Epithelial cell of prostate (primary cell): ENCODE data around the gene UBE2N.
A peak's percentile ranks its signal among the peaks of the same experiment; 100 is the strongest.
"Not testable (repeated sequence)": the region's sequence is repeated elsewhere in the genome, so short reads cannot be mapped to it uniquely, and the experiment has no call there.

Source experiments
- DNase-seq: peaks from one replicate; pipeline ENCODE4 v3.0.0-alpha.2; 2011; ENCODE audit warnings: low read depth, low spot score
- H3K27ac ChIP-seq: fragments of 450-650 bp; 2 replicates; pipeline ENCODE4 v1.5.1; 2017; ENCODE audit warnings: mild to moderate bottlenecking

Gene UBE2N

DNA sequence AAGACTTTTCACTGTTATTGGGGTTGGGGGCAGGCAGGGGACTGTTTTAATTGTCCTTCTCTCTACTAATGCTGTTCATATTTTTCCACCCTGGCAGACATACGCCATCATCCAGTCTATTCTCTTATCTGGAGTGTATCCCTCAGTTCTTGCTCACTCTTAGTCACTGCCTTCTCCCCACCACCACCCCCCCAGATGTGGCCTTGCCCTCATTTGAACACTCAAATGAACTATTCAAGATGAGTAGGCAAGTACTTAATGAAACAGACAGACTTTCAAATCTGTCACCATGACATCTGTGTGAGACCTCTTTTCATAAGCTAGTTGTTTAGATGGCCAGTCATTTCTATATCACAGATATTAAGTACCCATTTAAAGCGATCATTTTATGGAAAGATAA is 54.0 kb downstream of the UBE2N start:
- DNase-seq: no peak
- no peak overlapping the region for H3K27ac ChIP-seq

DNA sequence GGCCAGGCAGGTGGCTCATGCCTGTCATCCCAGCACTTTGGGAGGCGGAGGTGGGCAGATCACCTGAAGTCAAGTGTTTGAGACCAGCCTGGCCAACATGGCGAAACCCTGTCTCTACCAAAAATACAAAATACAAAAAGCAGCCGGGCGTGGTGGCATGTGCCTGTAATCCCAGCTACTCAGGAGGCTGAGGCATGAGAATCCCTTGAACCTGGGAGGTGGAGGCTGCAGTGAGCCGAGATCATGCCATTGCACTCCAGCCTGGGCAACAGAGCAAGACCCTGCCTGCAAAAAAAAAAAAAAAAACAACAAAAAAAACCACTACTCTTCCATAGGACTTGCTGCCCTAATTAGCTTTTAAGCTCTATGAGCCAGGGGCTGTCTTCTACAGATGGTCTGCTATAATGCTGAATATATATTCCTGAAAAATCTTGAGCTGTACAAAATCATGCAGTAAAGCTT is 59.7 kb downstream of the UBE2N start:
- H3K27ac ChIP-seq, DNase-seq: not testable (repeated sequence)

DNA sequence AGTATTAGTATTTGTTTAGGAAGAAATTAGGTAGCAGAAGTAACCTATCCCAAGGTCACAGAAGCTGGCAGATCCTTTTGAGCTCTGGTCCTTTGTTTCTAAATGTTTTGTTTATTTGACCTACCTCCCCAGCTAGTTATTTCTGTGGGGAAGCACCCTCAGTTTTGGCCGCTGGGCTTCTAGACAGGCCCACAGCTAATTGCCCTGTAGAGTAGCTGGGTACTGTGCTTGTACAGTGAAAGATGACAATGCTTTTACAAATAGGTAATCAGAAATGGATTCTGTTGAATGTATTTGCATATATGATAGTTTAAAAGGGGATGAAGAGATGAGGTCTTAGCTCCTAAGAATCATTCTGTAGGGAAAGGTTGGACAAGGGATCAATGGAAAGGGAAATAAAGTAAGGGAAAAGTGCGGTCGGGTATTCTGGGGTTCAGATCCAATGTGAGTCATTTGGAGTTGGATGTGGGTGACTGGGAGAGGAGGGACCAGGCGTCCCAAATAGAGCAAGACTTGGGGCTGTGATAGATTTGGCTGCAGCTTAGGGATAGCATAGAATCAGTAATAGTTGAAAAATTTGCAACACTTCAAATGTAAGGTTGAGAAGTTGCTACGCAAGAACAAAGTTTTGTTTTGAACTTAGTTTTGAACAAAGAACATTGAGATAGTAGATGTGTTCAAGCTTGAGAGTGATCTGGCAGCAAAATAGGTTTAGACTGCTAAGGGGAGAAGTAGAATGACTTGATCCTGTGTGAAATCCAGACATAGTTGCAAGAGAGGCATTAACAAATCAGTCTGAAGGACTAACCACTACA is 60.4 kb downstream of the UBE2N start:
- peak overlapping the region; percentile 76 for H3K27ac ChIP-seq
- DNase-seq: no peak

DNA sequence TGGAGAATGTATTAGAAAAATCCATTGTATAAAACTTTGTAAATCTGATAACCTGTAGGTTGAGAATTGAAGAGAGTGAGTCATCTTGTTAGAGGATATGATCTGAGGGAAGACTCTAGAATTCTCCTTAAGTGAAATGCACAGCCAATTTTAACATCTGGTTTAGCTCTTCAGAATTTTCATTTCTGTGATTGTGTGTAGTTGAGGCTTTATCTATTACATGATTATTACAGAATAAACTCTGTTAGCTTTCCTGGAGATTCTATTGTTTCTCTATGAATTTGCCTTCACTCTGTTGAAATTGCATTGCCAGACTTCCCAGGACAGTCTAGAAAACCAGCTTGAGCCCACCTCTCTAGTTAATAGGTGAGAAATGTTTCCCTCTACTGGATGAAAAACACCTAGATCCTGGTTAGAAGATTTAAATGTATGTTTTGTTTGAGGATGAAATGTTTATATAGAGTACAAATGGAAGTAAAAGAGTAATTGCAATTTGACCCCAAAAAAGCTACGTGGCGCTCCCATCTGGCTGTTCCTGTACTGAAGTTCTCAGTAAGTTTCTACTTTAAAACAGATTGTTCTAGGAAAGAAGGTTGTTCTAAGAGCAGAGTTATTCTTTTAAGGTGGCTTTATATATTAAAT is 61.1 kb downstream of the UBE2N start:
- DNase-seq: no peak
- H3K27ac ChIP-seq: peak overlapping the region; percentile 76

DNA sequence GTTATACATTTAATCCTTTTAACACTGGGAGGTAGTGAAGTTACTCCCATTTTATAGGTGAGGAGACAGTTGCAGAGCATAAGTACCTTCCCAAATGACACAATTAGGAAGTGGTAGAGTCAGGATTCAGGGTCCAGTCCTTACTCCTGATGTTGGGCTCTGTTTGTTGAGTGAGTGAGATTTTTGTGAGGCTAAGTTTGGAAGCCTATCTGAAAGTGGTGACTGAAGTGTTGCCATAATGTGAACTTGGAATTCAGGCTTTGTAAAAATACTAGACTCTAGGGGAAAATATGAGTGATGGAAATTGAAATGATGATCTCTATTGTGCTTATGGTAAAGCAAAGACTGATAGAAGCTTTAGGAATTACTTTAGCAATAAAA is 61.8 kb downstream of the UBE2N start:
- H3K27ac ChIP-seq: peak overlapping the region; percentile 76
- no peak for DNase-seq

DNA sequence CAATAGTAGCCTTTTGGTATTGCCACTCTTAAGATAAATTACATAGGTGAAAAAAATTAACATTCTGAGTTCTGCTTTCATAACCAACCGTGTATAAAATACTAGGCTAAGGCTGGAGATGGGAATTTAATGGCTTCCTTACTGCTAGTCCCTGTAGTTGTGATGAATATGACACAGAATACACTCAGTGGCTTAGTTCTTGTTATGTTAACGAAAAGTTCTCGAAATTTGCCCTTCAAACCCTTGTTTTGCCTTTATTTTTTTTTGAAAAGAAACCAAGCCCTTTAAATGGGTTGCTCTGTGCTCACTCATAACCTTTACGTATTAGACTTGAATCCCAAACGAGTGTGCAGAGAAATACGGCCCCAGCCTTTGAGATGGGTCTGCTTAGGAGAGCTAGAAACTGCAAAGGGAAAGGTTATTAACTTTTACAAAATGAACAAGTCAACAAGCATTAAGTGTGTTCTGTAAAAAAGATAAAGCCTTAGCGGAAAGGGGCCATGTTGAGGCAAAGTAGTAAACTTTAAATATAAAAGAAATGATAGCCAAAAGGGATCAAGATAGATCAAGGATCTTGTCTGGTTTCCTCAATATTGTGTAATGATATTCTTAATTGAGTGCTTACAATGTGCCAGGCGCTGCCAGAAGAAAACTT is 62.3 kb downstream of the UBE2N start:
- peak overlapping the region; percentile 76 for H3K27ac ChIP-seq
- no peak for DNase-seq

DNA sequence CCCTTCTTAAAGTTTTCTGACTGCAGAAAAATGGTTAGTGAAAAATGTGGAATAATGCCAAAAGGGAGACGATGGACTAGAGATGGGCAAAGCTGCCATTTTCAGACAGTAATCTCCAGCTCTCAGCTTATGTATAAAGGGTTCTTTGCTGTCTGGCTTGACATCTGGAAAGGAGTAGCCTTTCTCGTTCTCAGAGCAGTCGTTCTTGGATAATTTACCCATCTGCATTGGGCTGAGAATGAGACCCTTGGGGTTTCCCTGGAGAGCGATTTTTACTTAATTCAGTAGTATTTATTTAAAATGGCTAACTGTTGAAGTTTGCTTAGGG is 62.8 kb downstream of the UBE2N start:
- no peak for DNase-seq
- H3K27ac ChIP-seq: peak overlapping the region; percentile 76

DNA sequence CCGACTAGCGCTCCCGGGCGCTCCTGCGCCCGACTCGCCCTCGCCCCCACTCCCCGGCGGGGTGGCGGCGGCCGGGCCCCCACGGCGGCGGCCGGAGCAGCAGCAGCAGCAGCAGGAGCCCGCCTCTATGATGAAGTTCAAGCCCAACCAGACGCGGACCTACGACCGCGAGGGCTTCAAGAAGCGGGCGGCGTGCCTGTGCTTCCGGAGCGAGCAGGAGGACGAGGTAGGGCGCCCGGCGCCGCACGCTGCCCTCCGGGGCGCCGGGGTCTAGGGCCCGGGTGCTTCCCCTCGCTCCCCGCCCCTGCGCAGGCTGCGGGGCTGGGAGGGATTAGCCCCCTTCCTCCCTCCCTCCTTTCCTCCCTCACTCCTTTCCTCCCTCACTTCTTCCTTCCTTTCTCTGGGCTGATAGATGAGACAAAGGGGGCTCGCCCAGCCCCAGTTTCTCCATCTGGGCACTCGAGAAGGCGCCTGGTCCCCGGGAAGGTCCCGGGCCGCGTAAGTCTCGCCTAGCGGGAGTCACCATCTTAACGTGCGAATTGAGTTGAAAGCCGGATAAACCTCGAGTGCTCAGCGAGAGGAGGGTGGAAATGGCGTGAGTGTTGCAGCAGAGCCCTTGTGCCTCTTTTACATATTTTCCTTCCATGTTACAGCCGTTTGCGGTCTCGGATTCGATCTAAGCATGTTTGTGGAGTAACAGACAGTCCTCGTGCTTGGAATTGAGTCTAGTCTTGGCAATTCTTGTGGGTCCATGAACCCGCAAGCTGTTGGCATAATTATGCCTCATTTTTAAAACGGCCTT is 63.4 kb downstream of the UBE2N start:
- H3K27ac ChIP-seq: peak overlapping the region; percentile 76
- not testable (repeated sequence) for DNase-seq

DNA sequence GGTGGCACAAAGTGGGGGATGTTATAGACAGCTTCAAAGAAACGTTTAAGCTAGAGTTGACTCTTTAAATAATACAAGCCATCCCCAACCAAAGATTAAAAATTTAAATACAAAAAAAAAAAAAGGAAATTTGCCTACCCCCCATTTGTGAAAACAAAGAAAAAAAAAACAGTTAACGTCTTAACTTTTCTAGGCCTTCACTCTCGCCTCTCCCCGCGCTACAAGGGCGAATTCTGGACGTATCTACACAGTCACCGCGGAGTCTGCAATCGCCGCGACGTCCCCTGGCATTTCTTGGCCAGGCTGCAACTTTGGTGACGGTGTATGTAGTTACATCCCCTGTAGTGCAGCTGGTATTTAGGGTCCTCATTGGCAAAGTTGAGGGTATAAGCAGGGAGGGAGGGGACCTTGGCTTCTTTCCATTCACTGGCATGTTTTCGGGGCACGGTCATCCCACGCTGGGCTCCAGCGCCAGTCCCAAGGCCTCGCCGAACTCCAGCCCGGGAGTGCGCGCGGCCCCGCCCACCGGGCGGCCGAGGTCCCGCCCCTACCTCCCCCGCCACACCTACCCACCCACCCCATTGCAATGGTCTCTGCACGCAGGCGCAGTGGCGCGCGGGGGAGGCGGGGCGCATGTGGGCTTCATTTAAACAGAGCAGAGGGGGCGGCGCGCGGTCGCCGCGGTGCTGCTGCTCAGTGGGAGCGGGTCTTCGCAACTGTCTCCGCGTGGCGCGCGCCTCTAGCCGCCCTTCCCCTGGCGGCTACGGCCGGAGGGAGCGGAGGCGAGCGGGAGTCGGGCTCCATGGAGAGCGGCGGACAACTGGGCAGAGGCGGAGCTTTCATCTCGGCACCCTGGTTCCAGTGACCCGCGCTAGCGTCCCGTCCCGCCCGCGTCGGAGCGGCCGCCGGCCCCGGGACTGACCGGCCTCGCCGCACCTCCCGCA is 64.2 kb downstream of the UBE2N start, which contains the start of gene NUDT4:
Gene NUDT4, plus strand, starts transcription at position 674 of the 944 bp plus-strand sequence. CDS start 398 bp downstream, outside the sequence.
- peak within 1 kb of the TSS; percentile 76 for H3K27ac ChIP-seq
- peak; percentile 52 for DNase-seq

DNA sequence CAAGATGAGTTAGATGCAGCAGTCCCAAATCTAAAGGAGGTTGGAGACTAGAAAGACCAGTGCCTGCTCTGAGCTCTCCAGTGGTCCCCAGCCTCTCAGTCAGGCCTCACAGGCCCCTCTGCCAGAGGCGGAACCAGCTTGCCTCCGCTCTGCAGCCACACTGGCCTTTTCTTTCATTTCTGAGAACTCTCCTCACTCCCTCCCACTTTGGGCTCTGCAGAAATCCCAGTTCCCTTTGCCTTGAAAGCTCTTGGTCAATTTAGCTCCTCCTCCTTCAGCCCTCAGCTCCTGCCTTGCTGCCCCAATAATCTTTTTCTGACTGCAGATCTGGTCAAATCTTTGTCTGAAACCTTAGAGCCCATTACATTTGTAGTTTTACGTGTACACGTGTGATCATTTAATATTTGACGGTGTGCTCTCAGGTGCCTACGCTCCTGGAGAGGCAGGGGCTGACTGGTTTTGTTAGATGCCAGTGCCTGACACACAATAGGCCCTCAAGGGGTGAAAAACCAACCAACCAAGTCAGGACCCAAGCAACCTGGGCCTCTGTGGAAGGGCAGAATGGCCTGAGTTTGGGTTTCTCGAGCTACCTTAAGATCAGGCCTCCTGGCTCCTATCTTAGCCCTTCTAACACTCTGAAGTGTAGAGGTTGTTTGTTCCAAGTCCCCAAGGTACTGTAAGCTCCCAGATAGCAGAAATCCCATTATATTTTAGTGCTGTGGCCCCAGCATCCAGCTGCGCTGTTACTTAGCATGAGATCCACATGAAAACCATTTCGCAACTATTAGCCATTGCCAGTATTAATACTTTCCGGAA is 65.1 kb downstream of the UBE2N start:
- DNase-seq: no peak

DNA sequence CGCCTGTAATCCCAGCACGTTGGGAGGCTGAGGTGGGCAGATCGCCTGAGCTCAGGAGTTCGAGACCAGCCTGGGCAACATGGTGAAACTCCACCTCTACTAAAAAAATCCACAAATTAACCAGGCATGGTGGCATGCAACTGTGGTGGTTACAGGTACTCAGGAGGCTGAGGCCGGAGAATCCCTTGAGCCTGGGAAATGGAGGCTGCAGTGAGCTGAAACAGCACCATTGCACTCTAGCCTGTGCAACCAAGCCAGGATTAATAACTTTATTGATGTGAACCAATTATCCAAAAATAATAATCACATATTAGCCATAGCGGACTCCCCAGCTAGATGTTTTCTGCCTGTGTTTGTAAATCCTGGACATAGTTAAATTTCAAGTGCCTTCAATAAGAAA is 65.8 kb downstream of the UBE2N start:
- no peak overlapping the region for H3K27ac ChIP-seq
- DNase-seq: no peak

More for the DNA sequence above, 65.1 kb downstream of the UBE2N start:
- H3K27ac ChIP-seq: peak overlapping the region; percentile 76

DNA sequence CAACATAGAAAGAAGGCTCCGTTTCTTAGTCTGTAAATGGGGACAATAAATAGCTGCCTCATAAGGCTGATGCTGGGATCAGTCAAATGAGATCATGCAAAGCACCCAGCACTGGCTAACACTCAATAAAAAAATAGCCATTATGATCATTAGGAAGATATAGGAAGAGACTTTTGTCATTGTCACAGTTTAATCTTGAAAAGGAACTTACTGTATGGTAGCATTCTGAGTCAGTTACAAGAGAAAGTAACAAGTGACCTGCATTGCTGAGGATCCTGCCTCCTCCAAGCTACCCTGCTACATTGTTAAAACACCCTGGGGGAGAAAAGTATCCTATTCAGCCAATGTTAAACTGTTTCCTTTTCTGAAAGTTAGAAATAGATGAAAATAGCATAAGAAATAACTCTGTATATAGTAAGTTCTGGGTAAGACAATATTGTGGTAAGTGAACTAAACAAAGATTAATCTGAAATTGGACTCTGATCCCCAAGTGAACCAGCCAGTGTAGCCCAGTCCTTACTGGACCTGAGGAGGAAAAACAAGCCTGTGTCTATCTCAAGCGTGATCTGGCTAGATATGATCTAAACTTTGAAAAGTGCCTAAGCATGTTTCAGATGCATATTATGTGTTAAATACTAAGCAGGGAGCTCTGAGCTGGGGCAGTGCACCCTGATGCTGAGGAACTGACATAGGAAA is 67.6 kb downstream of the UBE2N start:
- no peak overlapping the region for H3K27ac ChIP-seq
- no peak for DNase-seq

DNA sequence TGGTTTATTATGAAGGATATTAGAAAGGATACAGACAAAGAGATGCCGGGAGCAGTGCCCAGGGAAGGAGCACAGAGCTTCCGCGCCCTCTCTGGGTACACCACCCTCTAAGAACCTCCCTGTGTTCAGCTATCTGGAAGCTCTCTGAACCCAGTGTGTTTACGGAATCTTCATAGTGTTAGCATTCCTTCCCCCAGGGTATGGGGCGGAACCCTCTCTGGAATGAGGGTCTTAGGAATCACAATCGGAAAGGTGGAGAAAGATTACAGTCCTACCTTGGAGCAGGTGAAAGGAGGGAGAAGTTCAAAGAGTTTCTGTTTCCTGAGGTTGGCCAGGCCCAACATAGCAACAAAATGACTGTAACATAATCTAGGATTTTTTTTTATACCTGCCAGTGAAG is 70.8 kb downstream of the UBE2N start:
- H3K27ac ChIP-seq: no peak overlapping the region
- DNase-seq: no peak

DNA sequence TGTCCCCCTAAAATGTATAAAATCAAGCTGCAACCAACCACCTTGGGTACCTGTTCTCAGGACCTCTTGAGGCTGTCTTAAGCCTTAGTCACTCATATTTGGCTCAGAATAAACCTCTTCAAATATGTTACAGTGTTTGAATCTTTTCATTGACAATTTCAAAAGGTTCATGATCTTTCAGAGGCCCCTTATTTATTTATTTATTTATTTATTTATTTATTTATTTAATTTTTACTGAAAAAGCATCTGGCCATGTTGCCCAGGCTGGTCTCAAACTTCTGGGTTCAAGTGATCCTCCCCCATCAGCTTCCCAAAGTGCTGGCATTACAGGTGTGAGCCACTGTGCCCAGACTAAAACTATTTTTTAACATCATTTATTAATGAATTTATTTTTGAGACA is 72.2 kb downstream of the UBE2N start:
- no peak overlapping the region for H3K27ac ChIP-seq
- DNase-seq: no peak

DNA sequence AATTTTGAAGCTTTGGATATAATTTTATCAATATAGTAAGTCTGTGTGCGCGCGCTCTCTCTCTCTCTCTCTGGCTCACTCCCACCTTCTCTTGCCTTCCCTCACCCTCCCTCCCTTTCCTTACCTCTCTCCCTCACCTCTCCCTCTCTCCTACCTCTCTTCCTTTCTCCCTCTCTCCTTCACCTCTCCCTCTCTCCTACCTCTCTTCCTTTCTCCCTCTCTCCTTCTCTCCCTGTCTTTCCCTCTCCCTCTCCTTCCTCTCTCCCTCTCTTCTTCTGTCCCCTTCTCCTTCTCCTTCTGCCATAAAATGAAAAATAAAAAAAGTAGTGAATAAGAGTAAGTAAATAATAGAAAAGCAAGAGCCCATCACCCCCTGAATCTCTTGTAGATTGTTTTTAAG is 73.0 kb downstream of the UBE2N start:
- DNase-seq: no peak
- H3K27ac ChIP-seq: no peak overlapping the region

DNA sequence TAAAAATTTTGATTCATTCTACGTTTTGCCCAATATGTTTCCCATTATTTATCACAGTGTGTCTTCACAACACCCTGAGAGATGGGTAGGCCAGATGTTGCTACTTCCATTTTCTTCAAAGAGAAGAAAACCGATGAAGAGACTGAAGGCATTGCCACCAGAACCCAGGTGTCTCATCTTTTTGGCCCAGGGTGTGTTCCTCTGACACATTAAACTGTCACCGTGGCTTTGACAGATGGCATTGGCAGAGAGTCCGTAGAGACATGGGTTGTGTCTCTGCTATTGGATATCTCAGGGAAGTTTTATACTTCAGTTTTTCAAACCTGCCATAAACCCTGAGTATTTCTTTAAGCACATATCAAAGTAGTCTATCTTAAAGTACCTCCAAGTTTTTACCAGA is 75.3 kb downstream of the UBE2N start:
- H3K27ac ChIP-seq: no peak overlapping the region
- no peak for DNase-seq

DNA sequence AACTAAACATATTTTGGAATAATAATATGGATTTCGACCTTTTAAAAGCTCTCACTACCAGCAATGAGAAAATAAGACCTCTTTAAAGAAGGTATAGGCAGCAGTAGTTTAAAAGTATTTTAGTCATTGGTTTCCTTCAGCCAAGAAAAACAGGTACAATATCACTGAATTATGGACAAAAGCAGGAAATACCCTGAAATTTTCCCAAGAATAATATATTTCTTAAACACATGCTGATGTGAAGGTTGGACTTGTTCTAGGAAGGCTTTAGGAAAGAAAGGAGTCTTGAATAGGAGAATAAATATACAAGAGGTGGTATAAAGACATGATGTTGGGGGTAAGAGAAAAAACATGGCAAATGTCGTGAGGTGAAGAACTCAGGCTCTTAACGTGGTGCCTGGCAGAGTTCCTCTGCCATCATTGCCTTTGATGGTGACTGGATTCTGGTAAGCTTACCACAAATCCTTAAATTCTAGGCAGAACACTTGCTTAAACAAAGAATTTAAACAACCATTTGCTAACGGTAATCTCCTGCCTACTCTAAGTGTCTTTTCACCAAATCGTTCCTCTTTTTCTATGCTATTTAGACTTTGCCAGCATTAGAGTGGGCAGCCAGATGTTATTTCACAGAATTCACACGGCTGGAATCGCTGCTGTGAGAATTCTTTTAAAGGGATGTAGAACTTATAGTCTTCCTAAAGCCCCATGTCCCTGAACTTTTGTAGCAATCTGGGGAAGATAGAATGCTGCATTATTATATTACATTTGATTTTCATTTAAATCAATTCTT is 75.9 kb downstream of the UBE2N start:
- H3K27ac ChIP-seq: no peak overlapping the region
- DNase-seq: no peak
